Esophagus muscularis mucosa (tissue), 3 donors: ENCODE results near the gene THBS2.

Experiments
- CTCF ChIP-seq, 3 experiments: fragments of 200-600 bp in 2 of 3; fragments of 450-650 bp in 1 of 3; sonication (generic) in 2 of 3; IDR thresholded peaks; one replicate each; pipeline ENCODE4 v1.5.1; 2017 to 2019; ENCODE audit warnings: antibody characterized with exemption in 3 of 3, mild to moderate bottlenecking in 2 of 3, moderate library complexity in 1 of 3
- POLR2AphosphoS5 ChIP-seq, 2 donors: sonication (generic); formaldehyde crosslinking; IDR thresholded peaks; one replicate each; pipeline ENCODE4 v1.6.1; 2017; ENCODE audit warnings: antibody characterized with exemption in 2 of 2

GRCh38 chr6:169189686-169190085 lies 64.0 kb downstream of the THBS2 start:
- TF ChIP-seq POLR2AphosphoS5 (IDR thresholded peaks at IDR 0.05) (no peak), CTCF (IDR thresholded peaks at IDR 0.05) (no peak)
